Thyroid gland (tissue), 4 donors: ENCODE results near the gene DPYD.

Experiments used
- POLR2A ChIP-seq, 2 donors: fragments of 450-650 bp; IDR thresholded peaks; one replicate each; pipeline ENCODE4 v1.6.1; 2017; ENCODE audit warnings: antibody characterized with exemption in 2 of 2, mild to moderate bottlenecking in 2 of 2, moderate library complexity in 1 of 2
- TF ChIP-seq, protein P1 (sequence below), 6 experiments: fragments of 200-600 bp in 3 of 6; fragments of 450-650 bp in 3 of 6; sonication (generic) in 3 of 6; IDR thresholded peaks; one replicate each; pipeline ENCODE4 v1.5.1; 2016 to 2019; ENCODE audit warnings: antibody characterized with exemption in 6 of 6, mild to moderate bottlenecking in 2 of 6, inconsistent platforms in 1 of 6, moderate library complexity in 1 of 6

DNA sequence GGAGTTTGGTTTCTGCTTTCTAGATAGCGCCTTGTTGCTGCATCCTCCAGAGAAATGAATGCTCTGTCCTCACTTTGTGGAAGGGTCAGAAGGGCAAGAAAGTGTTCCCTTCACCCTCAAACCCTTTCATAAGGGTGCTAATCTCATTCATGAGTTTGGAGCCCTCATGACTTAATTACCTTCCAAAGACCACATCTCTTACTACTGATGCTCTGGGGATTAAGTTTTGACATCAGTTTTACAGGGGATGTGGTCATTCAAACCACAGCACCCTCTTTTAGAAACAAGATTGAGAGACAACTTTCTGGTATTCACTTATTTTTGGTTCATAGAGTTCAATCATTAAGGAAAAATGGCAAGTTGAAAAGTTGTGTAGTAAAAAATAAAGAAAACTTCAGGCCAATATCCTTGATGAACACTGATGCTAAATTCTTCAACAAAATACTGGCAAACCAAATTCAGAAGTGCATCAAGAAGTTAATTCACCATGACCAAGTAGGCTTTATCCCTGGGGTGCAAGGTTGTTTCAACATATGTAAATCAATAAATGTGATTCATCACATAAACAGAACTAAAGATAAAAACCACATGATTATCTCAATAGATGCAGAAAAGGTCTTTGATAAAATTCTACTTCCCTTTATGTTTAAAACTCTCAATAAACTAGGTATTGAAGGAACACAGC lies 757.1 kb downstream of the DPYD start:
- TF ChIP-seq, protein P1, sequence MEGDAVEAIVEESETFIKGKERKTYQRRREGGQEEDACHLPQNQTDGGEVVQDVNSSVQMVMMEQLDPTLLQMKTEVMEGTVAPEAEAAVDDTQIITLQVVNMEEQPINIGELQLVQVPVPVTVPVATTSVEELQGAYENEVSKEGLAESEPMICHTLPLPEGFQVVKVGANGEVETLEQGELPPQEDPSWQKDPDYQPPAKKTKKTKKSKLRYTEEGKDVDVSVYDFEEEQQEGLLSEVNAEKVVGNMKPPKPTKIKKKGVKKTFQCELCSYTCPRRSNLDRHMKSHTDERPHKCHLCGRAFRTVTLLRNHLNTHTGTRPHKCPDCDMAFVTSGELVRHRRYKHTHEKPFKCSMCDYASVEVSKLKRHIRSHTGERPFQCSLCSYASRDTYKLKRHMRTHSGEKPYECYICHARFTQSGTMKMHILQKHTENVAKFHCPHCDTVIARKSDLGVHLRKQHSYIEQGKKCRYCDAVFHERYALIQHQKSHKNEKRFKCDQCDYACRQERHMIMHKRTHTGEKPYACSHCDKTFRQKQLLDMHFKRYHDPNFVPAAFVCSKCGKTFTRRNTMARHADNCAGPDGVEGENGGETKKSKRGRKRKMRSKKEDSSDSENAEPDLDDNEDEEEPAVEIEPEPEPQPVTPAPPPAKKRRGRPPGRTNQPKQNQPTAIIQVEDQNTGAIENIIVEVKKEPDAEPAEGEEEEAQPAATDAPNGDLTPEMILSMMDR (IDR thresholded peaks at IDR 0.05) = no peak
- TF ChIP-seq POLR2A (IDR thresholded peaks at IDR 0.05) = no peak
